GM23248 (cell line): ENCODE data around the gene GGA2. TPM values are rescaled to one million over a fixed set of nuclear protein-coding genes. Genes with fewer than 3 reads are reported as not detected.

ENCODE experiments used
- DNase-seq: peaks from one replicate; pipeline ENCODE4 v3.0.0-alpha.2; 2015
- H2AFZ ChIP-seq: fragments of 200-600 bp; sonication (generic); 2 replicates; pipeline ENCODE4 v1.6.1; 2016; ENCODE audit warnings: antibody characterized with exemption
- H3F3A ChIP-seq: fragments of 200-600 bp; sonication (generic); 2 replicates; pipeline ENCODE4 v1.6.1; 2016; ENCODE audit warnings: mild to moderate bottlenecking, antibody characterized with exemption, mixed run types; ENCODE audit not compliant: insufficient read depth
- H3K27ac ChIP-seq: fragments of 200-600 bp; sonication (generic); 2 replicates; pipeline ENCODE4 v1.5.1; 2016; ENCODE audit warnings: mild to moderate bottlenecking
- H3K27me3 ChIP-seq: fragments of 200-600 bp; sonication (generic); replicated peaks from 2 replicates; pipeline ENCODE4 v1.6.1; 2016; ENCODE audit warnings: mild to moderate bottlenecking; ENCODE audit not compliant: insufficient read depth
- H3K36me3 ChIP-seq: fragments of 200-600 bp; sonication (generic); 2 replicates; pipeline ENCODE4 v1.6.1; 2016; ENCODE audit warnings: low read depth, mild to moderate bottlenecking
- H3K4me1 ChIP-seq: fragments of 200-600 bp; sonication (generic); 2 replicates; pipeline ENCODE4 v1.6.1; 2016; ENCODE audit warnings: mild to moderate bottlenecking; ENCODE audit not compliant: insufficient read depth
- H3K4me2 ChIP-seq: fragments of 200-600 bp; sonication (generic); one replicate; pipeline ENCODE4 v1.6.1; 2016; ENCODE audit warnings: mild to moderate bottlenecking; ENCODE audit not compliant: unreplicated experiment
- H3K4me3 ChIP-seq: fragments of 200-600 bp; sonication (generic); 2 replicates; pipeline ENCODE4 v1.5.1; 2016; ENCODE audit warnings: mild to moderate bottlenecking
- H3K79me2 ChIP-seq: fragments of 200-600 bp; sonication (generic); 2 replicates; pipeline ENCODE4 v1.6.1; 2016; ENCODE audit warnings: mild to moderate bottlenecking; ENCODE audit not compliant: insufficient read depth
- H3K9ac ChIP-seq: fragments of 200-600 bp; sonication (generic); 2 replicates; pipeline ENCODE4 v1.6.1; 2016; ENCODE audit warnings: mild to moderate bottlenecking
- H3K9me2 ChIP-seq: fragments of 200-600 bp; sonication (generic); 2 replicates; pipeline ENCODE4 v1.6.1; 2016; ENCODE audit warnings: mixed run types, mild to moderate bottlenecking, moderate library complexity; ENCODE audit not compliant: insufficient read depth
- H3K9me3 ChIP-seq: fragments of 200-600 bp; sonication (generic); one replicate; pipeline ENCODE4 v1.6.1; 2017; ENCODE audit warnings: low read depth
- H4K20me1 ChIP-seq: fragments of 200-600 bp; sonication (generic); 2 replicates; pipeline ENCODE4 v1.6.0; 2016; ENCODE audit not compliant: insufficient read depth
- EZH2 ChIP-seq: fragments of 200-600 bp; sonication (generic); IDR thresholded peaks from 2 replicates; pipeline ENCODE4 v1.6.1; 2018; ENCODE audit warnings: antibody characterized with exemption, mild to moderate bottlenecking; ENCODE audit not compliant: insufficient read depth, poor library complexity, severe bottlenecking
- EZH2phosphoT487 ChIP-seq: fragments of 200-600 bp; sonication (generic); IDR thresholded peaks from 2 replicates; pipeline ENCODE4 v1.6.1; 2018; ENCODE audit warnings: antibody characterized with exemption, moderate library complexity, mild to moderate bottlenecking, low read depth; ENCODE audit not compliant: insufficient read depth
- WGBS, 2 experiments: methylation state at CpG; one replicate each; pipeline ENCODE4 v1.1.6; 2015 to 2017; ENCODE audit warnings: low lambda C conversion rate in 2 of 2, low coverage in 1 of 2; ENCODE audit errors: missing lambda C conversion rate in 2 of 2; 5-methylcytosine and 5-hydroxymethylcytosine counted together
- in situ Hi-C: fragments of 300-500 bp; cut with MboI; formaldehyde crosslinking; loops from 2 replicates; pipeline ENCODE4 v1.15.0; 2020
- polyA plus RNA-seq: library from polyadenylated mRNA; unstranded; fragments of >200 nt; fragmentation: Nextera tagmentation; extraction: Ambion mirVana; gene quantifications from 2 replicates; pipeline ENCODE4 v1.2.1, GENCODE V29; 2016
- total RNA-seq: library from RNA; depleted of rRNA; stranded (reverse); fragments of >200 nt; shearing (Covaris generic); gene quantifications from 2 replicates; pipeline ENCODE4 v1.2.3, GENCODE V29; 2014

GGA2 gene
- total and polyA plus RNA-seq, 2 experiments from 2014 or later = 9.6 to 17.7 TPM

GRCh38 chr16:23539984-23540816, 29.9 kb upstream of the GGA2 start:
- Histone ChIP-seq H3K36me3 (peaks cover 4% of the 10 kb centered on the region; the same call in 1 of the 2 replicates), H3K27ac (no peak overlapping the region), H3K4me3 (no peak overlapping the region), H4K20me1 (no peaks in the 10 kb centered on the region), H3K9me2 (no peaks in the 10 kb centered on the region), H3K4me1 (peaks cover 24% of the 10 kb centered on the region), H3K4me2 (no peak overlapping the region), H3K79me2 (no peaks in the 10 kb centered on the region), H3K9ac (no peak overlapping the region), H2AFZ (no peak overlapping the region), H3F3A (peaks cover 10% of the 10 kb centered on the region; the same call in 1 of the 2 replicates), H3K9me3 (no peaks in the 10 kb centered on the region), H3K27me3 (no peaks in the 10 kb centered on the region)
- 94 to 96% methylated on average over 11 of the region's 11 CpGs for WGBS, 2 experiments
- no peak for DNase-seq
- in situ Hi-C loops = no loop called here
- TF ChIP-seq EZH2phosphoT487 (no peak), EZH2 (no peak)

GRCh38 chr16:23538919-23539278, 28.6 kb upstream of the GGA2 start:
- Histone ChIP-seq H4K20me1 (no peaks in the 10 kb centered on the region), H3K79me2 (no peaks in the 10 kb centered on the region), H3K36me3 (peaks cover 13% of the 10 kb centered on the region; the same call in 1 of the 2 replicates), H3K4me3 (no peak overlapping the region), H2AFZ (peak overlapping the region; percentile 10; the same call in 1 of the 2 replicates), H3K9ac (peak overlapping the region; percentile 53), H3F3A (peaks cover 10% of the 10 kb centered on the region; the same call in 1 of the 2 replicates), H3K9me2 (no peaks in the 10 kb centered on the region), H3K4me2 (peak overlapping the region; percentile 9), H3K27ac (peak overlapping the region; percentile 72), H3K27me3 (no peaks in the 10 kb centered on the region), H3K9me3 (no peaks in the 10 kb centered on the region), H3K4me1 (peaks cover 27% of the 10 kb centered on the region)
- no peak for TF ChIP-seq EZH2phosphoT487
- TF ChIP-seq EZH2 = no peak
- no peak for DNase-seq
- 79 to 88% methylated on average over 1 of the region's 1 CpG for whole genome bisulfite sequencing, 2 experiments
- in situ Hi-C loops = no loop called here

- Histone ChIP-seq H2AFZ (no peak overlapping the region), H3K9me3 (no peaks in the 10 kb centered on the region), H3K4me1 (peaks cover 27% of the 10 kb centered on the region), H3K36me3 (peaks cover 27% of the 10 kb centered on the region; the same call in 1 of the 2 replicates), H3K79me2 (no peaks in the 10 kb centered on the region), H3K9me2 (no peaks in the 10 kb centered on the region), H3K27ac (no peak overlapping the region), H3K4me2 (no peak overlapping the region), H3K4me3 (no peak overlapping the region), H3K9ac (no peak overlapping the region), H3F3A (peaks cover 10% of the 10 kb centered on the region; the same call in 1 of the 2 replicates), H4K20me1 (no peaks in the 10 kb centered on the region), H3K27me3 (no peaks in the 10 kb centered on the region)
- in situ Hi-C loops = no loop called here
- no peak for TF ChIP-seq EZH2
- no peak for TF ChIP-seq EZH2phosphoT487
- 70 to 74% methylated on average over 3 of the region's 3 CpGs for WGBS, 2 experiments
- no peak for DNase-seq
Observed at GRCh38 chr16:23537390-23537789, 27.1 kb upstream of the GGA2 start.

- TF ChIP-seq EZH2phosphoT487 = no peak
- TF ChIP-seq EZH2 = no peak
- Histone ChIP-seq H3K9me2 (no peaks in the 10 kb centered on the region), H3K4me1 (peaks cover 27% of the 10 kb centered on the region), H3K9me3 (no peaks in the 10 kb centered on the region), H3K27me3 (no peaks in the 10 kb centered on the region), H3K4me2 (no peak overlapping the region), H2AFZ (no peak overlapping the region), H3K9ac (no peak overlapping the region), H3K36me3 (peaks cover 32% of the 10 kb centered on the region; the same call in 1 of the 2 replicates), H3F3A (peaks cover 10% of the 10 kb centered on the region; the same call in 1 of the 2 replicates), H4K20me1 (no peaks in the 10 kb centered on the region), H3K27ac (peak overlapping the region; percentile 27; the same call in 1 of the 2 replicates), H3K4me3 (no peak overlapping the region), H3K79me2 (no peaks in the 10 kb centered on the region)
- 84 to 96% methylated on average over 2 of the region's 2 CpGs for WGBS, 2 experiments
- in situ Hi-C loops = no loop called here
- peak; percentile 21 for DNase-seq
Observed at GRCh38 chr16:23535901-23536300, 25.6 kb upstream of the GGA2 start.
